ENCODE results near the gene RPTOR. TPM values are rescaled to one million over a fixed set of nuclear protein-coding genes. Genes with fewer than 3 reads are reported as not detected.

RPTOR gene
- total and polyA plus RNA-seq, 2 donors: 8.1 to 10.3 TPM

- Histone ChIP-seq H3K36me3 (ENCODE audit: control insufficient read depth in 2 of 2, insufficient read depth in 2 of 2, low read length in 1 of 2) (peaks cover 25 to 52% of the 10 kb centered on the region in 2 donors), H3K9me3 (ENCODE audit: control insufficient read depth in 2 of 2, insufficient read depth in 1 of 2, low read length in 1 of 2) (peaks cover 0 to 7% of the 10 kb centered on the region in 2 donors), H3K4me1 (ENCODE audit: control insufficient read depth in 2 of 2, insufficient read depth in 2 of 2, low read length in 2 of 2) (peaks cover 30 to 62% of the 10 kb centered on the region in 2 donors), H3K27ac (ENCODE audit: low read depth in 1 of 2, low read length in 1 of 2) (peak overlapping the region; percentile 0 to 93), H3K27me3 (ENCODE audit: control insufficient read depth in 2 of 2, insufficient read depth in 1 of 2, low read length in 1 of 2) (no peaks in the 10 kb centered on the region), H3K4me3 (ENCODE audit: low read length in 2 of 2) (no peak overlapping the region)
- DNase-seq (ENCODE audit: low read depth in 6 of 9, low spot score in 9 of 9): peak in 3 of 9 donors; percentile 46 to 85 (median 59)
- 57% methylated on average over 10 of the region's 10 CpGs for WGBS
Measured at GRCh38 chr17:80790981-80791742, 246.5 kb downstream of the RPTOR start.

GRCh38 chr17:80791758-80792284 is 247.2 kb downstream of the RPTOR start:
- H3K27ac ChIP-seq (ENCODE audit: low read depth in 1 of 2, low read length in 1 of 2): peak overlapping the region; percentile 36 to 93
- peaks cover 30 to 54% of the 10 kb centered on the region in 2 donors for H3K36me3 ChIP-seq (ENCODE audit: control insufficient read depth in 2 of 2, insufficient read depth in 2 of 2, low read length in 1 of 2)
- no peaks in the 10 kb centered on the region for H3K27me3 ChIP-seq (ENCODE audit: control insufficient read depth in 2 of 2, insufficient read depth in 1 of 2, low read length in 1 of 2)
- peaks cover 30 to 56% of the 10 kb centered on the region in 2 donors for H3K4me1 ChIP-seq (ENCODE audit: control insufficient read depth in 2 of 2, insufficient read depth in 2 of 2, low read length in 2 of 2)
- H3K9me3 ChIP-seq (ENCODE audit: control insufficient read depth in 2 of 2, insufficient read depth in 1 of 2, low read length in 1 of 2): peaks cover 0 to 9% of the 10 kb centered on the region in 2 donors
- H3K4me3 ChIP-seq (ENCODE audit: low read length in 2 of 2): no peak overlapping the region
- WGBS: 87% methylated on average over 11 of the region's 11 CpGs
- DNase-seq (ENCODE audit: low read depth in 6 of 9, low spot score in 9 of 9): no peak

- H3K36me3 ChIP-seq (ENCODE audit: control insufficient read depth in 2 of 2, insufficient read depth in 2 of 2, low read length in 1 of 2): peaks cover 25 to 56% of the 10 kb centered on the region in 2 donors
- peaks cover 0 to 7% of the 10 kb centered on the region in 2 donors for H3K9me3 ChIP-seq (ENCODE audit: control insufficient read depth in 2 of 2, insufficient read depth in 1 of 2, low read length in 1 of 2)
- no peak overlapping the region for H3K4me3 ChIP-seq (ENCODE audit: low read length in 2 of 2)
- peak overlapping the region in 1 of 2 donors; percentile 93 for H3K27ac ChIP-seq (ENCODE audit: low read depth in 1 of 2, low read length in 1 of 2)
- DNase-seq (ENCODE audit: low read depth in 6 of 9, low spot score in 9 of 9): no peak
- peaks cover 30 to 53% of the 10 kb centered on the region in 2 donors for H3K4me1 ChIP-seq (ENCODE audit: control insufficient read depth in 2 of 2, insufficient read depth in 2 of 2, low read length in 2 of 2)
- no peaks in the 10 kb centered on the region for H3K27me3 ChIP-seq (ENCODE audit: control insufficient read depth in 2 of 2, insufficient read depth in 1 of 2, low read length in 1 of 2)
- WGBS: 94% methylated on average over 10 of the region's 10 CpGs
Measured at GRCh38 chr17:80792373-80792781, 247.7 kb downstream of the RPTOR start.

- Histone ChIP-seq H3K36me3 (ENCODE audit: control insufficient read depth in 2 of 2, insufficient read depth in 2 of 2, low read length in 1 of 2) (peaks cover 31 to 65% of the 10 kb centered on the region in 2 donors), H3K27ac (ENCODE audit: low read depth in 1 of 2, low read length in 1 of 2) (no peak overlapping the region), H3K4me3 (ENCODE audit: low read length in 2 of 2) (no peak overlapping the region), H3K27me3 (ENCODE audit: control insufficient read depth in 2 of 2, insufficient read depth in 1 of 2, low read length in 1 of 2) (no peaks in the 10 kb centered on the region), H3K9me3 (ENCODE audit: control insufficient read depth in 2 of 2, insufficient read depth in 1 of 2, low read length in 1 of 2) (peaks cover 0 to 4% of the 10 kb centered on the region in 2 donors), H3K4me1 (ENCODE audit: control insufficient read depth in 2 of 2, insufficient read depth in 2 of 2, low read length in 2 of 2) (peaks cover 30 to 49% of the 10 kb centered on the region in 2 donors)
- 99% methylated on average over 12 of the region's 12 CpGs for WGBS
- DNase-seq (ENCODE audit: low read depth in 6 of 9, low spot score in 9 of 9): no peak
Measured at GRCh38 chr17:80793421-80793820, 248.8 kb downstream of the RPTOR start.

GRCh38 chr17:80793851-80794267 is 249.2 kb downstream of the RPTOR start:
- Histone ChIP-seq H3K4me1 (ENCODE audit: control insufficient read depth in 2 of 2, insufficient read depth in 2 of 2, low read length in 2 of 2) (peaks cover 30 to 46% of the 10 kb centered on the region in 2 donors), H3K9me3 (ENCODE audit: control insufficient read depth in 2 of 2, insufficient read depth in 1 of 2, low read length in 1 of 2) (peaks cover 0 to 4% of the 10 kb centered on the region in 2 donors), H3K4me3 (ENCODE audit: low read length in 2 of 2) (no peak overlapping the region), H3K36me3 (ENCODE audit: control insufficient read depth in 2 of 2, insufficient read depth in 2 of 2, low read length in 1 of 2) (peaks cover 35 to 70% of the 10 kb centered on the region in 2 donors), H3K27ac (ENCODE audit: low read depth in 1 of 2, low read length in 1 of 2) (no peak overlapping the region), H3K27me3 (ENCODE audit: control insufficient read depth in 2 of 2, insufficient read depth in 1 of 2, low read length in 1 of 2) (no peaks in the 10 kb centered on the region)
- WGBS: 92% methylated on average over 5 of the region's 5 CpGs
- no peak for DNase-seq (ENCODE audit: low read depth in 6 of 9, low spot score in 9 of 9)

GRCh38 chr17:80794281-80795089 is 249.8 kb downstream of the RPTOR start:
- no peak for DNase-seq (ENCODE audit: low read depth in 6 of 9, low spot score in 9 of 9)
- Histone ChIP-seq H3K27me3 (ENCODE audit: control insufficient read depth in 2 of 2, insufficient read depth in 1 of 2, low read length in 1 of 2) (no peaks in the 10 kb centered on the region), H3K4me1 (ENCODE audit: control insufficient read depth in 2 of 2, insufficient read depth in 2 of 2, low read length in 2 of 2) (peaks cover 27 to 42% of the 10 kb centered on the region in 2 donors), H3K36me3 (ENCODE audit: control insufficient read depth in 2 of 2, insufficient read depth in 2 of 2, low read length in 1 of 2) (peaks cover 41 to 76% of the 10 kb centered on the region in 2 donors), H3K27ac (ENCODE audit: low read depth in 1 of 2, low read length in 1 of 2) (no peak overlapping the region), H3K4me3 (ENCODE audit: low read length in 2 of 2) (no peak overlapping the region), H3K9me3 (ENCODE audit: control insufficient read depth in 2 of 2, insufficient read depth in 1 of 2, low read length in 1 of 2) (peaks cover 0 to 4% of the 10 kb centered on the region in 2 donors)
- 97% methylated on average over 16 of the region's 16 CpGs for WGBS

- peaks cover 44 to 82% of the 10 kb centered on the region in 2 donors for H3K36me3 ChIP-seq (ENCODE audit: control insufficient read depth in 2 of 2, insufficient read depth in 2 of 2, low read length in 1 of 2)
- WGBS: 98% methylated on average over 12 of the region's 12 CpGs
- no peak overlapping the region for H3K27ac ChIP-seq (ENCODE audit: low read depth in 1 of 2, low read length in 1 of 2)
- peaks cover 0 to 4% of the 10 kb centered on the region in 2 donors for H3K9me3 ChIP-seq (ENCODE audit: control insufficient read depth in 2 of 2, insufficient read depth in 1 of 2, low read length in 1 of 2)
- peaks cover 20 to 36% of the 10 kb centered on the region in 2 donors for H3K4me1 ChIP-seq (ENCODE audit: control insufficient read depth in 2 of 2, insufficient read depth in 2 of 2, low read length in 2 of 2)
- H3K27me3 ChIP-seq (ENCODE audit: control insufficient read depth in 2 of 2, insufficient read depth in 1 of 2, low read length in 1 of 2): no peaks in the 10 kb centered on the region
- no peak overlapping the region for H3K4me3 ChIP-seq (ENCODE audit: low read length in 2 of 2)
- no peak for DNase-seq (ENCODE audit: low read depth in 6 of 9, low spot score in 9 of 9)
Measured at GRCh38 chr17:80795090-80795580, 250.5 kb downstream of the RPTOR start.

- no peak for DNase-seq (ENCODE audit: low read depth in 6 of 9, low spot score in 9 of 9)
- Histone ChIP-seq H3K4me1 (ENCODE audit: control insufficient read depth in 2 of 2, insufficient read depth in 2 of 2, low read length in 2 of 2) (peaks cover 14 to 29% of the 10 kb centered on the region in 2 donors), H3K27me3 (ENCODE audit: control insufficient read depth in 2 of 2, insufficient read depth in 1 of 2, low read length in 1 of 2) (no peaks in the 10 kb centered on the region), H3K4me3 (ENCODE audit: low read length in 2 of 2) (no peak overlapping the region), H3K9me3 (ENCODE audit: control insufficient read depth in 2 of 2, insufficient read depth in 1 of 2, low read length in 1 of 2) (peaks cover 0 to 4% of the 10 kb centered on the region in 2 donors), H3K36me3 (ENCODE audit: control insufficient read depth in 2 of 2, insufficient read depth in 2 of 2, low read length in 1 of 2) (peaks cover 44 to 84% of the 10 kb centered on the region in 2 donors), H3K27ac (ENCODE audit: low read depth in 1 of 2, low read length in 1 of 2) (no peak overlapping the region)
- WGBS: 95% methylated on average over 14 of the region's 14 CpGs
Measured at GRCh38 chr17:80795754-80796153, 251.1 kb downstream of the RPTOR start.

Measured in thymus (tissue), 11 donors.